Measurements from ENCODE around the gene ITGB7.

DNA sequence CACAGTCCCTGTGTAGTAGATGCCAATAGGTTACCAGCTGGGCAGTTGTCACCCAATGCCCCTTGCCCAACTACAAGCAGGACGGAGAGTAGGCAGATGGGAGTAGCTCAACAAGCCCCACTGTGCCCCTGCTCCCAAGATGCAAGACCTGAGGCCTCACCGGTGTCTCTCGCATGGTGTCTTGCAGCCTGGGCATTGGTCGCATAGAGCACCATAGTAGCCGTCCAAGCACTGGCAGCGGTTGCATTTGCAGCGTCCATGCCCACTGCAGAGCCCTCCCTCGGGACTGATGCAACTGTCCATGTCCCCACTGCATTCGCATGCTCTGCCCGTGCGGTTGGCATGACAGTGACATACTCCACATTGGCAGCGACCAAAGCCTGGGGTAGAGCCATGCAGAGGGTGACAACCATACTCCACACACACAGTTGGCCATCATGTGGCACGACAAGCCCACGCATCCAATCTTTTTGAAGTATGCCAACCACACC is 14.5 kb downstream of the ITGB7 start:
- TF ChIP-seq PAX8 (IDR thresholded peaks at IDR 0.05), result no peak
- TF ChIP-seq, protein P1, sequence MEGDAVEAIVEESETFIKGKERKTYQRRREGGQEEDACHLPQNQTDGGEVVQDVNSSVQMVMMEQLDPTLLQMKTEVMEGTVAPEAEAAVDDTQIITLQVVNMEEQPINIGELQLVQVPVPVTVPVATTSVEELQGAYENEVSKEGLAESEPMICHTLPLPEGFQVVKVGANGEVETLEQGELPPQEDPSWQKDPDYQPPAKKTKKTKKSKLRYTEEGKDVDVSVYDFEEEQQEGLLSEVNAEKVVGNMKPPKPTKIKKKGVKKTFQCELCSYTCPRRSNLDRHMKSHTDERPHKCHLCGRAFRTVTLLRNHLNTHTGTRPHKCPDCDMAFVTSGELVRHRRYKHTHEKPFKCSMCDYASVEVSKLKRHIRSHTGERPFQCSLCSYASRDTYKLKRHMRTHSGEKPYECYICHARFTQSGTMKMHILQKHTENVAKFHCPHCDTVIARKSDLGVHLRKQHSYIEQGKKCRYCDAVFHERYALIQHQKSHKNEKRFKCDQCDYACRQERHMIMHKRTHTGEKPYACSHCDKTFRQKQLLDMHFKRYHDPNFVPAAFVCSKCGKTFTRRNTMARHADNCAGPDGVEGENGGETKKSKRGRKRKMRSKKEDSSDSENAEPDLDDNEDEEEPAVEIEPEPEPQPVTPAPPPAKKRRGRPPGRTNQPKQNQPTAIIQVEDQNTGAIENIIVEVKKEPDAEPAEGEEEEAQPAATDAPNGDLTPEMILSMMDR (IDR thresholded peaks at IDR 0.05 in 2 of 3, conservative IDR thresholded peaks at IDR 0.05 in 1 of 3; ENCODE audit: control insufficient read depth in 2 of 3, extremely low read depth in 1 of 3, insufficient read depth in 1 of 3, low read depth in 3 of 3, low read length in 3 of 3), result no peak

Measured in GM12878 (cell line).